Gastroesophageal sphincter (tissue), 4 donors: Measurements from ENCODE around the gene FAM83G. TPM values are rescaled to one million over a fixed set of nuclear protein-coding genes. Genes with fewer than 3 reads are reported as not detected.

Experiments used
- ATAC-seq: fragments of 150-250 bp; one replicate; pipeline ENCODE4 v1.9.1; 2016; ENCODE audit warnings: mild to moderate bottlenecking, moderate library complexity
- H3K27ac ChIP-seq, 4 donors: fragments of 200-600 bp; sonication (generic) in 3 of 4; 1 replicate in 3 of 4; 2 replicates in 1 of 4; pipeline ENCODE4 v1.5.1; 2016 to 2019
- H3K27me3 ChIP-seq: fragments of 200-600 bp; sonication (generic); one replicate; pipeline ENCODE4 v1.5.1; 2019
- H3K36me3 ChIP-seq, 2 donors: fragments of 200-600 bp; sonication (generic); one replicate each; pipeline ENCODE4 v1.5.1; 2019; ENCODE audit warnings: control low read depth in 1 of 2
- H3K4me1 ChIP-seq, 3 donors: fragments of 200-600 bp; sonication (generic); 1 replicate in 2 of 3; 2 replicates in 1 of 3; pipeline ENCODE4 v1.5.1; 2016 to 2019; ENCODE audit warnings: control low read depth in 2 of 3
- H3K4me3 ChIP-seq, 2 donors: fragments of 200-600 bp; sonication (generic); one replicate each; pipeline ENCODE4 v1.5.1; 2019; ENCODE audit warnings: mild to moderate bottlenecking in 1 of 2, moderate library complexity in 1 of 2
- H3K9me3 ChIP-seq, 3 donors: fragments of 200-600 bp; sonication (generic); one replicate each; pipeline ENCODE4 v1.5.1; 2017 to 2019; ENCODE audit warnings: control low read depth in 2 of 3
- CTCF ChIP-seq, 4 experiments: fragments of 200-600 bp in 2 of 4; fragments of 450-650 bp in 2 of 4; sonication (generic) in 1 of 4; IDR thresholded peaks; one replicate each; pipeline ENCODE4 v1.5.1; 2017 to 2019; ENCODE audit warnings: antibody characterized with exemption in 4 of 4, mild to moderate bottlenecking in 2 of 4, moderate library complexity in 2 of 4
- EP300 ChIP-seq: sonication (generic); formaldehyde crosslinking; IDR thresholded peaks from one replicate; pipeline ENCODE4 v1.6.1; 2017; ENCODE audit warnings: antibody characterized with exemption, mild to moderate bottlenecking
- POLR2A ChIP-seq, 2 donors: fragments of 450-650 bp; IDR thresholded peaks; one replicate each; pipeline ENCODE4 v1.6.1; 2017; ENCODE audit warnings: antibody characterized with exemption in 2 of 2, mild to moderate bottlenecking in 2 of 2, moderate library complexity in 1 of 2
- POLR2AphosphoS5 ChIP-seq: sonication (generic); formaldehyde crosslinking; IDR thresholded peaks from one replicate; pipeline ENCODE4 v1.6.1; 2017; ENCODE audit warnings: antibody characterized with exemption
- WGBS, 2 donors: methylation state at CpG; one replicate each; pipeline ENCODE4 v1.1.5; 2018; ENCODE audit warnings: low coverage in 1 of 2; 5-methylcytosine and 5-hydroxymethylcytosine counted together
- total RNA-seq, 4 donors: library from RNA; depleted of rRNA; stranded (reverse); fragments of >200 nt; gene quantifications; one replicate each; pipeline ENCODE4 v1.1.0, GENCODE V29; 2016

Gene FAM83G
- total RNA-seq, 4 donors from 2014 or later = 6.7 to 17.9 (median 11.7) TPM

- Histone ChIP-seq H3K27ac (no peak overlapping the region), H3K36me3 (no peaks in the 10 kb centered on the region), H3K9me3 (no peaks in the 10 kb centered on the region), H3K27me3 (peaks cover 11% of the 10 kb centered on the region), H3K4me1 (no peaks in the 10 kb centered on the region), H3K4me3 (no peak overlapping the region)
- WGBS, 2 donors = 64 to 80% methylated on average over 6 to 8 of the region's 34 CpGs
- ATAC-seq = no peak
- TF ChIP-seq POLR2AphosphoS5 (no peak), EP300 (no peak), CTCF (IDR thresholded peaks at IDR 0.05) (no peak)
These were observed 53.3 kb downstream of the FAM83G start for GRCh38 chr17:18950944-18951905.

DNA sequence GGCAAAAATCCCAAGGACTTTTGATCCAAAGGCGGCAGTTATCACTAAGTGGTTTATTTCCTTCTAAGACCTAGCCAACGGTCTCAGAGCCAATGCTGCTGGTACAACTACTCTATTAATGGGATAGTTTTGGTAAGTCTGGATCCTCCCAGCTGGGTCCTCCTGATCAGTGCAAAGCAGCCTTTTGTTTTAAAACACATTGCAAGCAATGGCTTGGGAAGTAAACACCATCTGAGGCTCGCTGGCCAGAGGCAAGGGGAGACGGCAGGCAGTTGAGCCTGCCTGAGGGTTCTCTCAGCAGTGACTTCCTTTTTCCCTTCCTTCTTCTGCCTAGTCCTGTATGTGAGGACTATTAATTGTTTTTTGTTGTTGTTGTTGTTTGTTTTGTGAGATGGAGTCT, 54.2 kb downstream of the FAM83G start:
- TF ChIP-seq POLR2A (IDR thresholded peaks at IDR 0.05) = no peak
- no peak for TF ChIP-seq EP300
- no peak for TF ChIP-seq POLR2AphosphoS5
- no peak for TF ChIP-seq CTCF (IDR thresholded peaks at IDR 0.05)
- 85 to 86% methylated on average over 3 to 4 of the region's 4 CpGs for WGBS, 2 donors
- ATAC-seq = no peak
- Histone ChIP-seq H3K27me3 (peaks cover 11% of the 10 kb centered on the region), H3K27ac (no peak overlapping the region), H3K9me3 (no peaks in the 10 kb centered on the region), H3K4me3 (no peak overlapping the region), H3K36me3 (no peaks in the 10 kb centered on the region), H3K4me1 (no peaks in the 10 kb centered on the region)

GRCh38 chr17:18949566-18949965, 55.0 kb downstream of the FAM83G start:
- Histone ChIP-seq H3K27ac (no peak overlapping the region), H3K9me3 (no peaks in the 10 kb centered on the region), H3K27me3 (peaks cover 11% of the 10 kb centered on the region), H3K4me1 (no peaks in the 10 kb centered on the region), H3K4me3 (no peak overlapping the region), H3K36me3 (no peaks in the 10 kb centered on the region)
- 38 to 53% methylated on average over 1 to 5 of the region's 6 CpGs for WGBS, 2 donors
- TF ChIP-seq CTCF (IDR thresholded peaks at IDR 0.05) (no peak), EP300 (no peak), POLR2A (IDR thresholded peaks at IDR 0.05) (no peak), POLR2AphosphoS5 (no peak)
- no peak for ATAC-seq

GRCh38 chr17:18948476-18949006, 56.0 kb downstream of the FAM83G start:
- peaks cover 11% of the 10 kb centered on the region for H3K27me3 ChIP-seq
- no peak for TF ChIP-seq CTCF (IDR thresholded peaks at IDR 0.05)
- no peak for TF ChIP-seq EP300
- TF ChIP-seq POLR2AphosphoS5 = no peak
- no peak for TF ChIP-seq POLR2A (IDR thresholded peaks at IDR 0.05)
- no peak overlapping the region for H3K27ac ChIP-seq
- ATAC-seq = no peak
- no peaks in the 10 kb centered on the region for H3K36me3 ChIP-seq
- H3K4me1 ChIP-seq = no peaks in the 10 kb centered on the region
- WGBS, 2 donors = 79% methylated on average over 7 of the region's 8 CpGs; no CpG with 5 or more reads in 1 of the 2 donors
- H3K4me3 ChIP-seq = no peak overlapping the region
- H3K9me3 ChIP-seq = no peaks in the 10 kb centered on the region
